ENCODE data around the gene MARK4. TPM values are rescaled to one million over a fixed set of nuclear protein-coding genes. Genes with fewer than 3 reads are reported as not detected.

Gene MARK4
- total RNA-seq, 4 donors from 2014 or later = 11.0 to 40.8 (median 13.2) TPM

DNA sequence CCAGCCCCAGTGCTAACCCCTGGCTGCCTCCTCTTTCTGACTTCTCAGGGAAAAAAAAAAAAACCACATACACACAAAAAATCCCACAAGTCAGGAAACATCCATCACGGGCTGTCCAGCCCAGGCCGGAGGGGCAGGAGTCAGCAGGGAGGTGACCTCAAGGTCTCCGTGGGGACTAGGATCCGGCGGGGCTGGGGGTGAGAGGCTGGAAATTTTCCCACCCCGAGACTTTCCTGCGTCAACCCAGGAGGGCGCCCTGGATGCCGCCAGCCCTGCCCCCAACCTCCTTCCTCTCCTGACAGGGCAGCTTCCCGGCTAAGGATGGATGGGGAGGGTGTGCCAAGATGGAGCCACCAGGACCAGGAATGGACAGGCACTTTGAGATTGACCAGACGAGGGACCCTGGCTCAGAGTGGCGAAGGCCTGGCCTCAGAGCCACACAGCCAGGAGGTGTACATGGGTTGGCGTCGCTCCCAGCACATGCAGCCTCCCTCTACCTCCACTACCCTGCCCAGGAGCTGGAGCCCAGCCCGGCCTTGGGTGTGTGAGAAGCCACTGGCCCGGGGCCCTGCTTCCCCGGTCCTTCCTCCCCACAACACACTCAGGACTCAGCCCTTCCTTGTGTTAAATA lies 39.2 kb upstream of the MARK4 start:
- intact Hi-C loops (cut with DNase I; ENCODE audit: low total_unique reads) = no loop called here
- DNase-seq = no peak
- in situ Hi-C loops (cut with MboI; ENCODE audit: low pct_ligation_motif_present in 1 of 4, low pct_unique_long_range_greater_than_20kb in 1 of 4, low sequenced_read_pairs in 3 of 4) = no loop called here
- 40 to 43% methylated on average over 2 to 17 of the region's 17 CpGs for WGBS, 2 donors (ENCODE audit: low coverage in 1 of 2)
- Histone ChIP-seq H3K4me3 (no peak overlapping the region), H3K36me3 (no peaks in the 10 kb centered on the region), H3K27ac (no peak overlapping the region), H3K27me3 (peaks cover 35% of the 10 kb centered on the region), H3K9me3 (no peaks in the 10 kb centered on the region), H3K4me1 (peaks cover 0 to 3% (median 0%) of the 10 kb centered on the region in 4 donors)
- no peak for TF ChIP-seq POLR2A (IDR thresholded peaks at IDR 0.05)
- TF ChIP-seq POLR2AphosphoS5 (IDR thresholded peaks at IDR 0.05) = no peak
- no peak for TF ChIP-seq EP300 (IDR thresholded peaks at IDR 0.05; ENCODE audit: low read depth)

DNA sequence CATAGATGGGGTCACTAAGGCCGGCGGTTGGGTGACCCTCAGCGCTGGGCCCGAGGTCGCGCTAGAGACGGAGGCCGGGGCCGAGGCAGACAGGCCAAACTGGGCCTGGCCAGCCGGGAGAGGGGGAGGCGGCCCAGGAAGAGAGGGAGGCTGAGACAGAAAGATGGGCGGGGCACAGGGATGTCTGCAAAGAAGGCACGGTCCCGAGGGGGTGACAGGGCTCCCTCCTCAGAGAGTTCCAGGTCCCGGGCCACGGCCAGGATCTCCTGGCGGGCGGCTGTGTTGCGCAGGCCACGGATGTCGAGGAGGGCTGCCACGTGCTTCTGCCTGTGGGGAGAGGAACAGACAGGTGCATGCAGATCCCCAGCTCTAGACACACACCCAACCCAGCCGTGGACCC lies 38.0 kb upstream of the MARK4 start:
- WGBS, 2 donors (ENCODE audit: low coverage in 1 of 2) = 78% methylated on average over 23 of the region's 23 CpGs; no CpG with 5 or more reads in 1 of the 2 donors
- intact Hi-C loops (cut with DNase I; ENCODE audit: low total_unique reads) = no loop called here
- TF ChIP-seq EP300 (IDR thresholded peaks at IDR 0.05; ENCODE audit: low read depth) (no peak), POLR2AphosphoS5 (IDR thresholded peaks at IDR 0.05) (no peak), POLR2A (IDR thresholded peaks at IDR 0.05) (no peak)
- TF ChIP-seq, protein P1, sequence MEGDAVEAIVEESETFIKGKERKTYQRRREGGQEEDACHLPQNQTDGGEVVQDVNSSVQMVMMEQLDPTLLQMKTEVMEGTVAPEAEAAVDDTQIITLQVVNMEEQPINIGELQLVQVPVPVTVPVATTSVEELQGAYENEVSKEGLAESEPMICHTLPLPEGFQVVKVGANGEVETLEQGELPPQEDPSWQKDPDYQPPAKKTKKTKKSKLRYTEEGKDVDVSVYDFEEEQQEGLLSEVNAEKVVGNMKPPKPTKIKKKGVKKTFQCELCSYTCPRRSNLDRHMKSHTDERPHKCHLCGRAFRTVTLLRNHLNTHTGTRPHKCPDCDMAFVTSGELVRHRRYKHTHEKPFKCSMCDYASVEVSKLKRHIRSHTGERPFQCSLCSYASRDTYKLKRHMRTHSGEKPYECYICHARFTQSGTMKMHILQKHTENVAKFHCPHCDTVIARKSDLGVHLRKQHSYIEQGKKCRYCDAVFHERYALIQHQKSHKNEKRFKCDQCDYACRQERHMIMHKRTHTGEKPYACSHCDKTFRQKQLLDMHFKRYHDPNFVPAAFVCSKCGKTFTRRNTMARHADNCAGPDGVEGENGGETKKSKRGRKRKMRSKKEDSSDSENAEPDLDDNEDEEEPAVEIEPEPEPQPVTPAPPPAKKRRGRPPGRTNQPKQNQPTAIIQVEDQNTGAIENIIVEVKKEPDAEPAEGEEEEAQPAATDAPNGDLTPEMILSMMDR (IDR thresholded peaks at IDR 0.05) = no peak
- in situ Hi-C loops (cut with MboI; ENCODE audit: low pct_ligation_motif_present in 1 of 4, low pct_unique_long_range_greater_than_20kb in 1 of 4, low sequenced_read_pairs in 3 of 4) = no loop called here
- Histone ChIP-seq H3K4me1 (peaks cover 0 to 3% (median 0%) of the 10 kb centered on the region in 4 donors), H3K27ac (peak overlapping the region in 1 of 4 donors; percentile 4), H3K4me3 (no peak overlapping the region), H3K27me3 (peaks cover 47% of the 10 kb centered on the region), H3K9me3 (no peaks in the 10 kb centered on the region), H3K36me3 (no peaks in the 10 kb centered on the region)
- DNase-seq = no peak

DNA sequence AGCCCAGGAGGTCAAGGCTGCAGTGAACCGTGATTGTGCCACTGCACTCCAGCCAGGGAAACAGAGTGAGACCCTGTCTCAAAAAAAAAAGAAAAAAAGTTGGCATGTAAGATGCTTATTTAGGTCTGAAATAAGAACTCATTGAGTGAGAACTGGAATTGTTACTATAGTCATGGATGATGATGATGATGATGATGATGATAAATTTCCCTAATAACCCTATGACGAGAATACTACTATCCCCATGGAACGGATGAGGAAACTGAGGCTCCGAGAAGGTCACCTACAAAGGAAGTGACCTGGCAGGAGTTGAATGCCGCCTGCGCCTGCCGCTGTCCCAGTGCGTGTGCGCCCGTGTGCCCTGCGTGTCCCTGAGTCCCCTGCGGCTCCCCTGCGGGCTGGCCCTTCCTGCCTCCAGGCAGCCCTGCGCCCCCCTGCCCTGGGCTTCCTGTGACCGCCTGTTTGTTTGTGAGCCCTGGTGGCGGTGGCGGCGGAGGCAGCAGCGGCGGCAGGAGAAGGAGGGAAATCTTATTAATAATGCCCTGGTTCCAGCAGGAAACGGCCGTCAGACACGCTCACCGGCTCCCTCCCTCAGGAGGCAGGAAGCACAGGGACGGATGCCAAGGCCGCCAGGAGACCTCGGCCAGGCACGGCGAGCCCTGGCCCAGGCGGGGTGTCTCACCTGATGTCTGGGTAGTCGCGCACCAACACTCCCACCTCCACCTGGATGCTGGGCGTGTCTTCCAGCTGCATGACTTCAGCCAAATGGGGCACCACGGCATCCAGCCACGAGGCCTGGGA lies 35.5 kb upstream of the MARK4 start:
- intact Hi-C loops (cut with DNase I; ENCODE audit: low total_unique reads) (no loop called here), in situ Hi-C loops (cut with MboI; ENCODE audit: low pct_ligation_motif_present in 1 of 4, low pct_unique_long_range_greater_than_20kb in 1 of 4, low sequenced_read_pairs in 3 of 4) (no loop called here)
- peaks cover 0 to 3% (median 0%) of the 10 kb centered on the region in 4 donors for H3K4me1 ChIP-seq
- DNase-seq = no peak
- no peaks in the 10 kb centered on the region for H3K9me3 ChIP-seq
- TF ChIP-seq POLR2A (IDR thresholded peaks at IDR 0.05) (no peak), POLR2AphosphoS5 (IDR thresholded peaks at IDR 0.05) (no peak), EP300 (IDR thresholded peaks at IDR 0.05; ENCODE audit: low read depth) (no peak)
- TF ChIP-seq, protein P1 (IDR thresholded peaks at IDR 0.05) = no peak
- H3K36me3 ChIP-seq = no peaks in the 10 kb centered on the region
- H3K4me3 ChIP-seq = no peak overlapping the region
- H3K27me3 ChIP-seq = peaks cover 72% of the 10 kb centered on the region
- 10 to 48% methylated on average over 2 to 30 of the region's 35 CpGs for WGBS, 2 donors (ENCODE audit: low coverage in 1 of 2)
- H3K27ac ChIP-seq = no peak overlapping the region

DNA sequence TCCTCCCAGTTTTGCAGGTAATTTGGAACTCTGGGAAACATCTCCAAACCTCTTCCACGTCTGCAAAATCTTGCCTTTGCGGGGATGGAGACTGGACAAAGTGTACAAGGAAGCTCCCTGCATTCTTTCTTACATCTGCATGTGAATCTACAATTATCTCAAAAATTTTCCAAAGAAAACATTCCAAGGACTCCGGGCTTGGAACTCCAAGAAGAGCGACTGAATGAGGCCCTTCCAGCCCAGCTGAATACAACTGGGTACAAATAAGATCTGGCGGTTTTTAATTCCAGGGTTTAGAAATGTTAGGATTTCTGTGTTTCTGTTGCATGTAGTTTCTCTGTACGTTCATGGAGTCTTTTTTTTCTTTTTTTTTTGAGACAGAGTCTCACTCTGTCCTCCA lies 34.4 kb upstream of the MARK4 start:
- H3K9me3 ChIP-seq = no peaks in the 10 kb centered on the region
- in situ Hi-C loops (cut with MboI; ENCODE audit: low pct_ligation_motif_present in 1 of 4, low pct_unique_long_range_greater_than_20kb in 1 of 4, low sequenced_read_pairs in 3 of 4) (no loop called here), intact Hi-C loops (cut with DNase I; ENCODE audit: low total_unique reads) (no loop called here)
- H3K4me1 ChIP-seq = peaks cover 0 to 3% (median 0%) of the 10 kb centered on the region in 4 donors
- no peak overlapping the region for H3K4me3 ChIP-seq
- peaks cover 80% of the 10 kb centered on the region for H3K27me3 ChIP-seq
- 67 to 75% methylated on average over 6 of the region's 6 CpGs for WGBS, 2 donors (ENCODE audit: low coverage in 1 of 2)
- H3K27ac ChIP-seq = no peak overlapping the region
- TF ChIP-seq EP300 (IDR thresholded peaks at IDR 0.05; ENCODE audit: low read depth) = no peak
- TF ChIP-seq POLR2A (IDR thresholded peaks at IDR 0.05) = no peak
- TF ChIP-seq, protein P1 (IDR thresholded peaks at IDR 0.05) = no peak
- TF ChIP-seq POLR2AphosphoS5 (IDR thresholded peaks at IDR 0.05) = no peak
- no peaks in the 10 kb centered on the region for H3K36me3 ChIP-seq
- DNase-seq = no peak

Data from transverse colon (tissue), 4 donors.